ENCODE measurements around the gene SLC41A2. TPM values are rescaled to one million over a fixed set of nuclear protein-coding genes. Genes with fewer than 3 reads are reported as not detected.

The SLC41A2 gene
- total RNA-seq, 1 donor from 2014 or later = 19.7 TPM

GRCh38 chr12:104942075-104942474, 16.0 kb downstream of the SLC41A2 start:
- no peak overlapping the region for H3K4me3 ChIP-seq (ENCODE audit: low read depth, low read length)
- no peak for TF ChIP-seq CTCF (conservative IDR thresholded peaks at IDR 0.05; ENCODE audit: low read depth, low read length)
- no peak for DNase-seq (ENCODE audit: low read depth)

- no peak overlapping the region for H3K4me3 ChIP-seq (ENCODE audit: low read depth, low read length)
- TF ChIP-seq CTCF (conservative IDR thresholded peaks at IDR 0.05; ENCODE audit: low read depth, low read length) = no peak
- no peak for DNase-seq (ENCODE audit: low read depth)
Measured at GRCh38 chr12:104941454-104941853, 16.6 kb downstream of the SLC41A2 start.

GRCh38 chr12:104939089-104939488, 19.0 kb downstream of the SLC41A2 start:
- H3K4me3 ChIP-seq (ENCODE audit: low read depth, low read length) = no peak overlapping the region
- DNase-seq (ENCODE audit: low read depth) = no peak
- TF ChIP-seq CTCF (conservative IDR thresholded peaks at IDR 0.05; ENCODE audit: low read depth, low read length) = no peak

- no peak overlapping the region for H3K4me3 ChIP-seq (ENCODE audit: low read depth, low read length)
- DNase-seq (ENCODE audit: low read depth) = no peak
- no peak for TF ChIP-seq CTCF (conservative IDR thresholded peaks at IDR 0.05; ENCODE audit: low read depth, low read length)
Measured at GRCh38 chr12:104938371-104938770, 19.7 kb downstream of the SLC41A2 start.

- no peak overlapping the region for H3K4me3 ChIP-seq (ENCODE audit: low read depth, low read length)
- TF ChIP-seq CTCF (conservative IDR thresholded peaks at IDR 0.05; ENCODE audit: low read depth, low read length) = no peak
- no peak for DNase-seq (ENCODE audit: low read depth)
Measured at GRCh38 chr12:104935886-104936285, 22.2 kb downstream of the SLC41A2 start.

- no peak for DNase-seq (ENCODE audit: low read depth)
- no peak overlapping the region for H3K4me3 ChIP-seq (ENCODE audit: low read depth, low read length)
- TF ChIP-seq CTCF (conservative IDR thresholded peaks at IDR 0.05; ENCODE audit: low read depth, low read length) = no peak
Measured at GRCh38 chr12:104933778-104934177, 24.3 kb downstream of the SLC41A2 start.

- no peak for TF ChIP-seq CTCF (conservative IDR thresholded peaks at IDR 0.05; ENCODE audit: low read depth, low read length)
- no peak for DNase-seq (ENCODE audit: low read depth)
- H3K4me3 ChIP-seq (ENCODE audit: low read depth, low read length) = no peak overlapping the region
Measured at GRCh38 chr12:104933128-104933527, 25.0 kb downstream of the SLC41A2 start.

All from epithelial cell of proximal tubule (primary cell).